ENCODE data around the gene SLC28A3. TPM values are rescaled to one million over a fixed set of nuclear protein-coding genes. Genes with fewer than 3 reads are reported as not detected.

SLC28A3 gene
- total RNA-seq, 2 donors from 2014 or later, result 0.11 TPM; not detected in 1

GRCh38 chr9:84383178-84383577, 42.6 kb upstream of the SLC28A3 start:
- H3K4me1 Mint-ChIP-seq, result peaks cover 4% of the 10 kb centered on the region
- H3K36me3 ChIP-seq (ENCODE audit: control insufficient read depth, insufficient read depth, low read length), result no peaks in the 10 kb centered on the region
- no peak for DNase-seq

GRCh38 chr9:84382720-84383119, 42.2 kb upstream of the SLC28A3 start:
- Histone ChIP-seq H3K36me3 (ENCODE audit: control insufficient read depth, insufficient read depth, low read length) (no peaks in the 10 kb centered on the region), H3K9me3 (ENCODE audit: control insufficient read depth, low read length) (peaks cover 5% of the 10 kb centered on the region), H3K4me3 (ENCODE audit: low read length) (no peak overlapping the region), H3K4me1 (ENCODE audit: control insufficient read depth, insufficient read depth, low read length) (no peaks in the 10 kb centered on the region), H3K27ac (ENCODE audit: low read depth, low read length) (no peak overlapping the region), H3K27me3 (ENCODE audit: control insufficient read depth, insufficient read depth, low read length, poor library complexity, severe bottlenecking) (no peaks in the 10 kb centered on the region), H3K9ac (ENCODE audit: extremely low read depth, low read length, poor library complexity, severe bottlenecking) (no peak overlapping the region)
- Mint-ChIP-seq H3K4me3 (no peak overlapping the region), H3K36me3 (ENCODE audit: low read depth) (no peaks in the 10 kb centered on the region), H3K27ac (no peak overlapping the region), H3K27me3 (ENCODE audit: insufficient read depth) (no peaks in the 10 kb centered on the region), H3K9me3 (no peaks in the 10 kb centered on the region), H3K4me1 (peaks cover 4% of the 10 kb centered on the region)
- 83 to 88% methylated on average over 3 to 6 of the region's 6 CpGs for WGBS, 2 experiments (ENCODE audit: insufficient coverage in 1 of 2, insufficient read length in 1 of 2)
- DNase-seq, result no peak
- TF ChIP-seq CTCF (conservative IDR thresholded peaks at IDR 0.05), result no peak

More at GRCh38 chr9:84383178-84383577, 42.6 kb upstream of the SLC28A3 start:
- TF ChIP-seq CTCF (conservative IDR thresholded peaks at IDR 0.05), result no peak
- Mint-ChIP-seq H3K27me3 (ENCODE audit: insufficient read depth) (no peaks in the 10 kb centered on the region), H3K27ac (no peak overlapping the region), H3K9me3 (no peaks in the 10 kb centered on the region), H3K4me3 (no peak overlapping the region), H3K36me3 (ENCODE audit: low read depth) (no peaks in the 10 kb centered on the region)
- H3K4me3 ChIP-seq (ENCODE audit: low read length), result no peak overlapping the region
- H3K27me3 ChIP-seq (ENCODE audit: control insufficient read depth, insufficient read depth, low read length, poor library complexity, severe bottlenecking), result no peaks in the 10 kb centered on the region
- no peak overlapping the region for H3K9ac ChIP-seq (ENCODE audit: extremely low read depth, low read length, poor library complexity, severe bottlenecking)
- H3K27ac ChIP-seq (ENCODE audit: low read depth, low read length), result no peak overlapping the region
- H3K9me3 ChIP-seq (ENCODE audit: control insufficient read depth, low read length), result peaks cover 5% of the 10 kb centered on the region
- H3K4me1 ChIP-seq (ENCODE audit: control insufficient read depth, insufficient read depth, low read length), result no peaks in the 10 kb centered on the region
- 84 to 90% methylated on average over 2 to 3 of the region's 3 CpGs for WGBS, 2 experiments (ENCODE audit: insufficient coverage in 1 of 2, insufficient read length in 1 of 2)

GRCh38 chr9:84381508-84381907, 41.0 kb upstream of the SLC28A3 start:
- no peaks in the 10 kb centered on the region for H3K36me3 Mint-ChIP-seq (ENCODE audit: low read depth)
- Histone ChIP-seq H3K36me3 (ENCODE audit: control insufficient read depth, insufficient read depth, low read length) (no peaks in the 10 kb centered on the region), H3K27ac (ENCODE audit: low read depth, low read length) (no peak overlapping the region), H3K27me3 (ENCODE audit: control insufficient read depth, insufficient read depth, low read length, poor library complexity, severe bottlenecking) (no peaks in the 10 kb centered on the region), H3K4me1 (ENCODE audit: control insufficient read depth, insufficient read depth, low read length) (no peaks in the 10 kb centered on the region), H3K9ac (ENCODE audit: extremely low read depth, low read length, poor library complexity, severe bottlenecking) (no peak overlapping the region), H3K4me3 (ENCODE audit: low read length) (no peak overlapping the region), H3K9me3 (ENCODE audit: control insufficient read depth, low read length) (no peaks in the 10 kb centered on the region)
- no peak for TF ChIP-seq CTCF (conservative IDR thresholded peaks at IDR 0.05)
- H3K4me1 Mint-ChIP-seq, result peaks cover 4% of the 10 kb centered on the region
- DNase-seq, result no peak
- WGBS, 2 experiments (ENCODE audit: insufficient coverage in 1 of 2, insufficient read length in 1 of 2), result 96 to 100% methylated on average over 2 to 3 of the region's 3 CpGs
- H3K27me3 Mint-ChIP-seq (ENCODE audit: insufficient read depth), result no peaks in the 10 kb centered on the region
- no peak overlapping the region for H3K27ac Mint-ChIP-seq
- H3K9me3 Mint-ChIP-seq, result no peaks in the 10 kb centered on the region
- H3K4me3 Mint-ChIP-seq, result no peak overlapping the region
